ENCODE measurements around the gene MYH7. TPM values are rescaled to one million over a fixed set of nuclear protein-coding genes. Genes with fewer than 3 reads are reported as not detected.

The MYH7 gene
- total RNA-seq, 1 experiment from 2014 or later: not detected

DNA sequence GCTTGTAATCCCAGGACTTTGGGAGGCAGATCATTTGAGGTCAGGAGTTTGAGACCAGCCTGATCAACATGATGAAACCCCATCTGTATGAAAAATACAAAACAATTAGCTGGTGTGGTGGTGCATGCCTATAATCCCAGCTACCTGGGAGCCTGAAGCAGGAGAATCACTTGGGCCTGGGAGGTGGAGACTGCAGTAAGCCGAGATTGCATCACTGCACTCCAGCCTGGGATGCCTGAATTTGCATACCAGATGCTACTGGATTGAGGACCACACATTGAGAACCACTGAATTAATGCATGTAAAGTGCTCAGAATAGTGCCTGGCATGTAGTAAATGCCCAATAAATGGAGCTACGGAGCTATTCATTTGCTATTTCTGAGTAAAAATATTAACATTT lies 14.9 kb upstream of the MYH7 start:
- in situ Hi-C loops (cut with HindIII; ENCODE audit: low sequenced_read_pairs): no loop called here
- DNase-seq (ENCODE audit: low spot score): no peak

DNA sequence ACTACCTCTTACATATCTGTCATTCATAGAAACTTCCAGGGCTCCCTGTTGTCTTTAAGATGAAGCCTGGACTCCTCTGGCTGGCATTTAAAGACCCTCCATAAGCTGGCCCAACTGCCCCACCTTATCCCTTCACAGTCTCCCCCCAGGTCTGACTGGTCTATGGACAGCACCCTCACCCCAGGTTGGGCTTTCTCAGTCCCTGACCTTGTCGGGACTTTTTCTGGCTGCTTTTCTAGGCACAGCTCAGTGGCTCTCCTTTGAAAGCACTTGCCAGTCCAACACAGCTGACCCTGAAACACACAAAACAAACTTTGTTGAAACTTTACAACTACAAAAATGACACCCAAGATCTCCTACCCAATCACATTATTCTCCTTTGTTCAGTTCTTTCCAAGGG lies 13.9 kb upstream of the MYH7 start:
- no peak for DNase-seq (ENCODE audit: low spot score)
- in situ Hi-C loops (cut with HindIII; ENCODE audit: low sequenced_read_pairs): no loop called here

DNA sequence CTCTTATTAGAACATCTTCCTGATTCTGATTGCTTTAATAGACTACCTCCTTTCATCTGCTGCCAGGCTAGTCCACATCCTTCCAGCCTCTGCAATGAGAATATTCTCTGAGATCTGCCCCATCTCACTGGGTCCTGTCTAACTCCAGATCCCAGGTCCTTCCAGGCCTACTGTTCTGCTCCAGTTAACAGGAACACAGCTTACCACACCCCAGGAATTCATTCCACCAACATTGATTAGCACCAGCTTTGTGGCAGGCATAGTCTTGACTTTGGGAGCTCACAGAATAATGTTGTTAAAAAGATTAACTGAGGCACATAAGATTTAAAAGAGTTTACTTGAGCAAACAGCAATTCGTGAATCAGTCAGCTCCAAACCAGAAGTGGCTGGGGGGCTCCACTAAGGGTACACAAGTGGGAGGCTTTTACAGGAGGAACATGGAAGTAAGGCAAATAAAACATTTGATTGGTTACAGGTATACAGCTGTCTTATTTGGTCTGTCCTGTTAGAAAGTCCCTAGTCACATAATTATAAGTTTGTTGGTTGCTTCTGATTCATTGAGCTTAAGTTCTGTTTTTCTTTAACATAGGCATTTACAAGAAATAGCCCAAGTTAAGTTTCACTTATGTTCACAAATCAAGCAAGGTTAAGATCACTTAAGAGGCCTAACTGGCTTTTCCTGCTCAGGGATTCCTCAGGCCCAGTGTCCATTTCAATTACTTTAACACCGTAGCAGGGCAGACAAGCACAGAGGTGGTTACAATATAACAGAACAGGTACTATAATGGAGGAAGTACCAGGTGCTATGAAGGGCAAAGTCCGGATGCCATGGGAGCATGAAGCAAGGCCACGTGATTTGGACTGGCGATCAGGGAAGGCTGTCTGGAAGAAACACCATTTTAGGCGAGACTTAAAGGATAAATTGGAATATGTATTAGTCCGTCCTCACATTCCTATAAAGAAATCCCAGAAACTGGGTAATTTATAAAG lies 12.2 kb upstream of the MYH7 start:
- DNase-seq (ENCODE audit: low spot score): no peak
- in situ Hi-C loops (cut with HindIII; ENCODE audit: low sequenced_read_pairs): no loop called here

DNA sequence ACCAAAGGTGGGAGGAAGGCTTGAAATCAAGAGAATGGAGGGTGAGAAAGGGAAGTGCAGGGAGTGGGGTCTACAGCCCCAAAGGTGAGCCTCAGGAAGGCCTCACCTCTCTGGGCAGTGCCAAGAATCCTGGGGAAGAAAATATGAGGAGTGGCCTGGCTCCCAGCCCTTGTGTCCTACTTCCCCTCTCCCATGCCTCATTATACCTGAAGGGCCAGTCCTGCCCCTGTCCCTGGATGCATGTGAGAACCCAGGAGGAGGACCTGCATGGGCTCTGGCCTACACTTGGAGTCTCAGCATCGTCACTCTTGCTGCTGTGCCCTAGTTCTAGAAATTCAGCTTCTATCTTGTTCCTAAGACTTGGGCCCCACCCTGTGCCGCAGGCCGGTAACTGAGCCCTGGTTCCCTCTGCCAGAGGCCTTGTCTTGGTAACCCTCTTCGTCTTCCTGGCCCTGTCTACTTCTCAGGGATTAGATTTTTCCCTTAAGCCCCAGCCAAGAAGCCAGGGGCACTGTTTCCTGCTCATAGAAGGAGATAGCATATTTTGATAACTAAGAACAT lies 10.9 kb upstream of the MYH7 start:
- DNase-seq (ENCODE audit: low spot score): no peak
- in situ Hi-C loops (cut with HindIII; ENCODE audit: low sequenced_read_pairs): no loop called here

DNA sequence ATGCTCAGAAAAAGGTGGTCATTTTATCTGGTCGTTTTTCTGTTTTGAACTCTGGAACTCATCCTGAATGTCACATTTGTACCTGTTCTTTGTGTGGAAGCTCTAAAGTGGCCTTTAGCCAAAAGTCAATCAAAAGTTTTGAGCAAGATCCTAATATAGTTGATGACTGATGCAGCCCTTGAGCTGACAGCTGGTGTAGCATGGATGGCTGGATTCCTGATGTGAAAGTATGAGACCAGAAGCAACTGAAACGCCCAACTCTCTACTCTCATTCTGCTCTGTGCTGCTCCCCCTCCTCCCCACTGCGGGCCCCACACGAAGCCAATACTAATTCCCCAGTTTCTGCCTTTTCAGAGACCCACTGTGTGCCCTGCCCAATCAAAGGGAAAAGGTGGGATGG lies 10.3 kb upstream of the MYH7 start:
- DNase-seq (ENCODE audit: low spot score): no peak

DNA sequence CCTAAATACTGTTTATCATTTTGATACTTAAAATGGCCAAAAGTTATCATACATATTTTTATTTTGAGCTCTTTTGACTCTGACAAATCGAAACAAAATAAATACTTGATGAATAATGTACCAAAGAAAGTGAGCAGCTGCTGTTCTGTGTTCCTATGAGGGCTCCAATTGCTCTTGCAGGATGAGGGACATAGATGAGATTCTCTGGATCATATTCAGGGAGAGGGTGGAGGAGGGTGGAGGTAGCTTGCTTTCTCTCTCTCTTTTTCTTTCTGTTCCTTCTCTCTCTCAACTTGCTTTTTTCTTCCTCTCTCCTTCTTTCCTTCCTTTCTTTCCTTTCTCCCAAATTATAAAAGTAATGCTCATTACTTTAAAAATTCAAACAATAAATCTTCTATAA lies 8.9 kb upstream of the MYH7 start:
- DNase-seq (ENCODE audit: low spot score): no peak
- in situ Hi-C loops (cut with HindIII; ENCODE audit: low sequenced_read_pairs): no loop called here

More for the DNA sequence above, 10.3 kb upstream of the MYH7 start:
- in situ Hi-C loops (cut with HindIII; ENCODE audit: low sequenced_read_pairs): no loop called here

DNA sequence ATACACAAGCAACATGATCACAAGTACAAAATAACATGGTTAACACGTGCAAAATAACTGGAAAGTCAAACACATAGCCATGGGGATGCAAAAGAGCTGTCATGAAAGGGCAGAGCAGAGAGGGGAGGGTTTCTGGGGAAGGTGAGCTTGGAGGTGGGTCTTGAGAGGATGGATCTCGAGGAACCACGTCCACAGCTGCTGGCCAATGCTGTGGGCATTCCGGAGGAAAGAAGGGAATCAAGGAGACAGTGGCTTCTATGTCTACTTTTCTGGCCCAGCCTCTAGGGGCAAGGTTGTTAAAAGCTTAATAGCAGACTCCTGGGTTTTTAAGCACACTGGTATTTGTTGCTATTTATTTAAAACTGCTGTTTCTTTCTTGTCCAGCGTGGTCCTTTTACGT lies 8.4 kb upstream of the MYH7 start:
- no peak for DNase-seq (ENCODE audit: low spot score)
- in situ Hi-C loops (cut with HindIII; ENCODE audit: low sequenced_read_pairs): no loop called here

DNA sequence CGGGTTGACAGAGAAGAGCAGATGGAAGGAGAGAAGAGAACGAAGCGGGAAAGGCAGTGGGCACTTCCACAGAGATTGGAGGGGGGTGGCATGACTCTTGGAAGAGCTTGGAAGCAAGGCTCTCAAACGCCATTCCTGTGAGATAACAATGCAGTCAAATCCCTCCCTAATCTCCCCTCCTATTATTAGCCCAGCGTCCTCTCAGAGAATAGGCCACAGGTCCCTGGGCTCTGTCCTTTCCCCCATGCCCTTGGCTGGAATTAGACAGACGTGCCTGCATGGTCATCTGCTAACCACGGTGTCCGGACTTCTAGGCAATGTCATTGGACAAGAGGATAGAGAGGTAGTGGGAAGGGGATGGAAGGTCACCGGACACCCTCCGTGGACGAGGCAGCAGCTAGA lies 8.0 kb upstream of the MYH7 start:
- no peak for DNase-seq (ENCODE audit: low spot score)
- in situ Hi-C loops (cut with HindIII; ENCODE audit: low sequenced_read_pairs): no loop called here

DNA sequence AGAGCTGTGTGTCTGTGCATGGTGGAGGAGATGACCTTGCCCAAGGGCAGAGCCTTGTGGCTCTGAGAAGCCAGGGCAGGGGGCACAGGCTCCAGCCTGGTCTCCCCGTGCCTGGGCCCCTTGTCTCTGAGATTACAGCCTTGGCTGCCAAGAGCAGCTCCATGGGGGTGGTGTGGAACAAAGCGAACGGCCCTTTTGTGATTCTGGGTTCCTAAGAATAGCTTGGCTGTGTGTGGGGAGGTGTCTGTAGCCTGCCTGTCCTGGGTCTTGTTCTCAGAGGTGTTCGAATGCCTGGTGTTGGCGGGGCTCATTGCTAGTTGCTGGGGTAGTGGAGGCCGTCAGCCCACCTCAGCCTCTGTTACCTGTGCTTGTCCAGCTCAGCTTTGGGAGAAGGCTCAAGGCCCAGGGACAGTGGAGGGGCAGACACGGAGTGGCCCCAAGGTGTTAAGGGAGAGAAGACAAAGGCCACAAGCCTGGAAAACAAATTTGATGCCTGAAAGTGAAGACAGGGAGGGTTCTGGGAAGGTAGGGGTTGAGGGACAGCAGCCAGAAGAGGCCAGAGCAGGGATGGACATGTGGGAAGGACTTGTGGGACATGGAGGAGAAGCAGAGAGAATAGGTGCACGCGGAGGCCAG lies 7.4 kb upstream of the MYH7 start:
- no peak for DNase-seq (ENCODE audit: low spot score)
- in situ Hi-C loops (cut with HindIII; ENCODE audit: low sequenced_read_pairs): no loop called here

DNA sequence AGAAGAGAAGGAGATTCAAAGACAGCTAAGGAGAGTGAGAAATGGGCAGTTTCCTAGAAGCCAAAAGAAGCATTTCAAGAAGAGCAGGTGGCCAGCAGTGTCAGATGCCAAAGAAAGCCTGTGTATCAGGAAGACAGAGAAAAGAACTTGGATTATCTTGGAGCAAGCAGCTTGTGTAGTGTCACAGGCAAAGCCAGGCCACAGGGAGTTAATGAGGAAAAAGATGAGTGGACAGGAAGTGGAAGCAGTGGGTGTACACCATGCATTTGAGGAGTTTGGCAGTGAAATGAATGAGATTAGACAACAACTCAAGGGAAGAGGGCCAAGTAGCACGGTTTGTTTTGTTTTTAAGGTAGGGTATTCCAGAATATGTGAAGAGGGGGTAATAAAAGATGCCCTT lies 5.6 kb upstream of the MYH7 start:
- no peak for DNase-seq (ENCODE audit: low spot score)
- in situ Hi-C loops (cut with HindIII; ENCODE audit: low sequenced_read_pairs): no loop called here

DNA sequence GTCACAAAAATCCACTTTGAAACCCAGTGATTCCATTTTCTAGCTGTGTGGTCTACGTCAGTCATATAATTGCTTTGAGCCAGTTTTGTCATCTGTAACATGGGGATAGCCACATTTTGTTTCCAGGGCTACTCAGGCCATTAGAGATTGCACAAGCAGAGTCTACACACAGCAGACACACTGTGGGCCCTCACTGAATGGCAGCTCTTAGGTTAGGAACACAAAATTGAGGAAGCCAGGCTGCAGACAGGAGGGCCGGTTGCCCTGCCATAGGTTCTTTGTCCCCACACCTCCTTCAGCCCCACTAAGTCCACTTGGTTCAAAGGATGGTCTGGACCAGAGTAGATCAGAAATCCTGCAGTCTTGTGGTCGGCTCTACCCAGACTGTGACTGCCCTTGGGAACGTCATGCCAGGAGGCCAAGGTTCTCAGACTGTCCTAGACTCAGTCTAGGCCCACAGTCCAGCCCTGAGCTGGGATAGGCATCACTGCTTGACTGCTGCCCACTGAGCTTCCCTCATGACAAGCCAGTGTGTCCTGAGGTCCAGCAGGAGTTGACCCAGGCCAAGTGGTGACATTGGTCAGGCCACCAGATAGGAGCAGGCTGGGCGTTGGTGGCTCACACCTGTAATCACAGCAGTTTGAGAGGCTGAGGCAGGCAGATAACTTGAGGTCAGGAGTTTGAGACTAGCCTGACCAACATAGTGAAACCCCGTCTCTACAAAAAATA lies 3.8 kb upstream of the MYH7 start:
- no peak for DNase-seq (ENCODE audit: low spot score)
- in situ Hi-C loops (cut with HindIII; ENCODE audit: low sequenced_read_pairs): no loop called here

DNA sequence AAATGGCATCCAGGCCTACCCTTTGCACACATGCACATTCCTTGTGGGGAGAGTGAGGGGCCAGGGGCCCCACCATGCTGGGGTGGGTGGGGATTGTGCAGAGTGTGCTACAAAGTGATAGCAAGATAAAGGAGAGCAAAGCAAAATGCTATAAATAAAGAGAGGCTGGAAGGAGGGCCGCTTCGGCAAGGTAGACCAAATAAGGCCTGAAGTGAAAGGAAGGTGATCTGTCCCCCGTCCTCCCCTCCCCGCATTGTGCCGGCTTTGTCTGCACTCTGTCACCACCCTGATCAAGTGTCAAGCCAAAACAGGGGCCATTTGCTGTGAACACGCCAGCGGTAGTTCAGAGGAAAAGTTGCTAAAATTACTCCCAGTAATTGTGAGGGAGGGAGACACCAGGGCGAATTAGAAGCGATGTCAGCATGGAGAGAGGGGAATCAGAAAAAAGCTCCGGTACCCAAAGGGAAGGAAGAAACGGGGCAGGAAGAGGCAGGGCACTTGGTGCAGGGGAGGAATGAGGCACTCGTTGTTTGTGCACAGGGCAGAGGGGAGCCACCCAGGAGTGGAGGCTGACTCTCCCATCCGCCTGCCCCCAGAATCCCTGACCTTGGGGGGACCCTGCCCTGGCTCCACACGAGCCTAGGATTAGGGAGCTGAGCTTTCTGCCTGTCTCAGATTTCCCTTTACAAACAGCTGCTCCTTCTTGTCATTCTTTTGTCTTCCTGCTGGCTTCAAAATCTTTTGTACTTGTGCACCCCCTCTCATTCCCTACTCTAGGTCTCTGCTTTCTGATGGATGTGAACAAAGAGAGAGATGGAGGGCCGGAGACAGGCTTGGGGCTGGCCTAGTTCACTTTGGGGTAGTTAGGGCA lies 2.9 kb upstream of the MYH7 start:
- in situ Hi-C loops (cut with HindIII; ENCODE audit: low sequenced_read_pairs): no loop called here

DNA sequence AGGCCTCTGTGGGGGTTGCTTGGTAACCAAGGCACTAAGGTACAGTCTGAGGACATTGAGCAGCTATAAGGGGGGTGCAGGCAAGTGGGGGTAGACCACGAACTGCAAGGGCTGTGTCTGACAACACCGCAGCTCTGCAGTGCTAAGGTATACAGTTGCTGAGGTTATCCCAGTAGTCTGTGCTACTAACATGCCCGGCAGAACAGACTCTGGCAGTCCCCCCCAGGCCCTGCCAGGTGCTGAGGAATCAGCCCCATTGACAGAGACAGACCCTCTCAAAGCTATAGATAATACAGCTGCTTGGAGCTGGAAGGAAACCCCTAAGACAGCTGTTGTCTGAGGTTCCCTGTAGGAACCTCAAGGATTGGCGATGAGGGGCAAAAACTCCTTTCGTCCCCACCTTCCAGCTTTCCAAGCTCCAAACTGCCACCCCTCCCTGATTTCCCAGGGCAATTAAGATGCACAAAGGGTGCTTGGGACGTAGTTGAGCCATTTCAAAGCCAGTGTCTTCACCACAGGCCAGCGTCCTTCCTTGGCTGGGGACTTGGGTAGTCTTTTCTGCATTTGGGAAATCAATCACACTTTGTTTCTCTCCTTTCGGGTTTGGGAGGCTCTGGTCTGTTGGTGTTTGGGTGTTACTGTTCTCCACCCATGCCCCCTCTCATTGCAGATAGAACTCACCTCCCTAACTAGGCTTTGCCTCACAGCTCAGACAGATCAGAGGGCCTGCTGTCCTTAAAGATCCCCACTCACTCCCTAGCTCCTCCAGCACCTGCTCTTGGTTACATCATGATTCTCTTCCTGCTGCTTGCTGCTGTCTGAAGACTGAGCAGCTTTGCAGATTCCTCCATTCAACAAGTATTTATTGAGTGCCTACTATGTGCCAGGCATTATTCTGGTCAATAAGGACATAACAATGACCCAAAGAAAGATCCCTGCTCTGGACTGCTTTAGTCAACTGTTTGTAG lies 2.0 kb upstream of the MYH7 start:
- DNase-seq (ENCODE audit: low spot score): no peak
- in situ Hi-C loops (cut with HindIII; ENCODE audit: low sequenced_read_pairs): no loop called here

More for the DNA sequence above, 2.9 kb upstream of the MYH7 start:
- DNase-seq (ENCODE audit: low spot score): no peak

DNA sequence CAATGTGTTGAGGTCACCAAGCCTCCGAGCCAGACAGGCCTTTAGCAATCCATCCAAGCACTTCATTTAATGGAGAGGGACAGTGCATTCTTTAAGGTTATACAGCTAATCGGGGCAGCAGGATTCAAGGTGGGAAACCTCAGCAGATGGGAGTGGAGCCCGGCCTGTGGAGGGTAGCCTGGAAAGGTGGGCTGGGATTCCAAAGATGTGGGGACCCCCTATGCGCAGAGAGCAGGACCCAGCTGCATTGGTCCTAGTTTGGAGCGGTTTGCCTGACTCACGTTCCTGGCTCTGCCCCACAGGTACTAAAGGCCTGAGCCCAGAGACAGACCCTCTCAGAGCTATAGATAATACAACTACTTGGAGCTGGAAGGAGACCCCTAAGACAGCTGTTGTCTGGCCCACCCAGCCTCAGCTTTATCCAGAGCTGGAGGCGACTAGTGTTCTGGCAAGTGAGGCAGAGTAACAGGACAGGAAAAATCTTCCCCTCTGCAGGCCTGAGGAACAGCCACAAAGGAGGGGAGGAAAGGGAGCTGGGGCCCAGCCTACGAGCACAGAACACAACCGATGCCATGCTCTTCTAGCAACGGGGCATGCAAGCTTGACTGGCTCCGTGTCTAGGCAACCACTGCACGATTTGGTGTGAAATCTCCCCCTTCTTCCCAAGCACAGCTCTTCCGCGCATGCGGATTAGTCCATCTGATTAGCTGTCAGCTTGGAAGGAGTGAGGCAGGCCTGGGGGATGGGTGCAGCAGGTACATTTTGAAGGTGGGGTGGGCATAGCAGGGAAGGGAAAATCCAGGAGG lies 1.1 kb upstream of the MYH7 start:
- DNase-seq (ENCODE audit: low spot score): peak; percentile 37
- in situ Hi-C loops (cut with HindIII; ENCODE audit: low sequenced_read_pairs): no loop called here

DNA sequence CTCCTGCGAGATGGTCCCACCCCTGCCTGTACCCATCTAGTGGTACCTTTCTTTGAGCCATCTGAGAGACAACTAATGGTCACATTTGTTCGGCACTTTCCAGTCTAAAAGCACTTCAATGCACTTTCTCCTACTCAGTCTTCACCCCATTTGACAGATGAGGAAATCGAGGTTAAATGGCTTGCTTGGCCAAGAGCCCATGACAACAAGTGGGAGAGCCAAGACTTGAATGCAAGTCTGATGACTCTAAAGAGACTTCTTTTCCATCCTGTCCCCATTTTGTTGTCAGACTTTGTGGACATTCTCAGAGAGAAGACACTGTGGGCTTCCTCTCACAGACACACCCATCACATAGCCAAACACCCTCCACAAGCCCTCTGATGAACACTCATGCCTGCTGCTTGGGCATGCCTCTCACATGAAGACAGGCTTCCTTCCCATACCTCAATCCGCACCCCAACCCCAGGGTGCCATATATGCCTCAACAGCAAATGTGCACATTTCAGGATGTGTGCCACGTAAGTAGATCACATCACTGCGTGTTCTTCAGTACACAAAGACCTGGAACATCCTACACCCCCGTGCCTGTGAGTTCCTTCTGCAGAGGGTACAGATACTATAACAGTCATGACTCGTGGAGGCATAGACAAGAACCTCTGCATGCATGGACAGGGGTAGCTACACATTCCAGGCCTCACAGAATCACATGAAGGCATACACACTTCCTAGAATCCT lies 805 bp downstream of the MYH7 start:
- in situ Hi-C loops (cut with HindIII; ENCODE audit: low sequenced_read_pairs): no loop called here

DNA sequence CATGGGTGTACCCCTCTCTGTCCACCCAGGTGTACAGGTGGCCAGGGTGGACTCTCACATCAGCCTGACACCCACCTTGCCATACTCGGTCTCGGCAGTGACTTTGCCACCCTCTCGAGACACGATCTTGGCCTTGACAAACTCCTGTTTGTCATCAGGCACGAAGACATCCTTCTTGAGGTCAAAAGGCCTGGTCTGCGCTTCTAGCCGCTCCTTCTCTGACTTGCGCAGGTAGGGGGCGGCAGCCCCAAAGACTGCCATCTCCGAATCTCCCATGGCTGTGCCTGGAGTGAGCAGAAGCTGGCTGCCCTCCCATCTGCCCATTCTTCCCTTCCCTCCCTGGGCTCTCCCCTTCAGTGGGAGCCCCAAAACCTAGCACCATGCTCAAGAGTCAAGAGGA lies 2.0 kb downstream of the MYH7 start:
- in situ Hi-C loops (cut with HindIII; ENCODE audit: low sequenced_read_pairs): no loop called here
- no peak for DNase-seq (ENCODE audit: low spot score)

More for the DNA sequence above, 805 bp downstream of the MYH7 start:
- DNase-seq (ENCODE audit: low spot score): no peak
